SK-N-SH (cell line): Measurements from ENCODE around the gene LONRF2. TPM values are rescaled to one million over a fixed set of nuclear protein-coding genes. Genes with fewer than 3 reads are reported as not detected.
A peak's percentile ranks its signal among the peaks of the same experiment; 100 is the strongest.

Experiments
- CTCF ChIA-PET: fragments of 300-600, 350-600 bp; formaldehyde crosslinking; extraction: SDS; loops from one replicate; lab custom pipeline; 2021; lab: Yijun Ruan, JAX
- POLR2A ChIA-PET: fragments of 350-600 bp; sonication (Branson Sonifier 250); formaldehyde crosslinking; extraction: SDS; loops from one replicate; lab custom pipeline; 2020; ENCODE audit warnings: antibody characterized with exemption, inconsistent platforms; lab: Yijun Ruan, JAX
- DNase-seq: peaks from one replicate; pipeline ENCODE4 v3.0.0; 2012
- H2AFZ ChIP-seq: fragments of 200-600 bp; sonication (generic); 2 replicates; pipeline ENCODE4 v1.8.1; 2016; ENCODE audit warnings: antibody characterized with exemption, mild to moderate bottlenecking, low read depth
- H3F3A ChIP-seq: fragments of 200-600 bp; sonication (generic); replicated peaks from 2 replicates; pipeline ENCODE3; 2016; ENCODE audit warnings: antibody characterized with exemption, mild to moderate bottlenecking; ENCODE audit not compliant: insufficient read depth
- H3K27ac ChIP-seq, 2 experiments: fragments of 200-500 bp in 1 of 2; fragments of 200-600 bp in 1 of 2; sonication (Bioruptor generic) in 1 of 2; sonication (generic), shearing (Covaris generic) in 1 of 2; 2 replicates each; pipeline versions ENCODE4 v1.5.1 to v1.6.1; 2014 to 2016; ENCODE audit warnings: low read depth in 2 of 2, inconsistent platforms in 1 of 2, low read length in 1 of 2, mild to moderate bottlenecking in 1 of 2, mixed read lengths in 1 of 2
- H3K27me3 ChIP-seq: fragments of 200-600 bp; sonication (generic), shearing (Covaris generic); 2 replicates; pipeline ENCODE4 v1.6.1; 2016; ENCODE audit warnings: mixed run types; ENCODE audit not compliant: insufficient read depth
- H3K36me3 ChIP-seq, 2 experiments: fragments of 200-500 bp in 1 of 2; fragments of 200-600 bp in 1 of 2; sonication (Bioruptor generic) in 1 of 2; sonication (generic) in 1 of 2; replicated peaks in 1 of 2; 2 replicates each; pipeline versions ENCODE3 to v1.5.1; 2014 to 2016; ENCODE audit warnings: low read length in 1 of 2, mild to moderate bottlenecking in 1 of 2; ENCODE audit not compliant: insufficient read depth in 2 of 2, control insufficient read depth in 1 of 2
- H3K4me1 ChIP-seq, 2 experiments: fragments of 200-500 bp in 1 of 2; fragments of 200-600 bp in 1 of 2; sonication (Bioruptor generic) in 1 of 2; sonication (generic), shearing (Covaris generic) in 1 of 2; 2 replicates each; pipeline versions ENCODE4 v1.5.1 to v1.6.1; 2014 to 2016; ENCODE audit warnings: low read depth in 1 of 2, low read length in 1 of 2, mixed run types in 1 of 2; ENCODE audit not compliant: insufficient read depth in 2 of 2, control insufficient read depth in 1 of 2
- H3K4me2 ChIP-seq: fragments of 200-600 bp; sonication (generic), shearing (Covaris generic); 2 replicates; pipeline ENCODE4 v1.6.1; 2017; ENCODE audit warnings: mixed run types
- H3K4me3 ChIP-seq, 2 experiments: fragments of 200-500 bp in 1 of 2; fragments of 200-600 bp in 1 of 2; sonication (Bioruptor generic) in 1 of 2; sonication (generic), shearing (Covaris generic) in 1 of 2; 2 replicates each; pipeline versions ENCODE4 v1.5.1 to v1.8.1; 2014 to 2016; ENCODE audit warnings: low read depth in 2 of 2, inconsistent platforms in 1 of 2, low read length in 1 of 2, mild to moderate bottlenecking in 1 of 2, mixed read lengths in 1 of 2, moderate library complexity in 1 of 2
- H3K79me2 ChIP-seq: fragments of 200-600 bp; sonication (generic); 2 replicates; pipeline ENCODE4 v1.8.1; 2017; ENCODE audit warnings: mild to moderate bottlenecking; ENCODE audit not compliant: insufficient read depth
- H3K9ac ChIP-seq: fragments of 200-600 bp; sonication (generic); 2 replicates; pipeline ENCODE4 v1.6.1; 2017; ENCODE audit warnings: mixed run types
- H3K9me2 ChIP-seq: fragments of 200-600 bp; sonication (generic); 2 replicates; pipeline ENCODE4 v1.6.1; 2017; ENCODE audit warnings: mixed run types
- H3K9me3 ChIP-seq: fragments of 200-600 bp; sonication (generic); 2 replicates; pipeline ENCODE4 v1.6.1; 2017; ENCODE audit warnings: mixed run types, mild to moderate bottlenecking, moderate library complexity
- H4K20me1 ChIP-seq: fragments of 200-600 bp; sonication (generic); 2 replicates; pipeline ENCODE4 v1.6.1; 2017; ENCODE audit warnings: mild to moderate bottlenecking, mixed run types; ENCODE audit not compliant: insufficient read depth
- CHD2 ChIP-seq: fragments of 150-350 bp; IDR thresholded peaks from 2 replicates; pipeline ENCODE4 v1.6.1; 2018; ENCODE audit warnings: low read length; ENCODE audit not compliant: partially characterized antibody
- ELF1 ChIP-seq: IDR thresholded peaks from 2 replicates; pipeline ENCODE4 v1.4.0; 2012
- EZH2phosphoT487 ChIP-seq: fragments of 200-600 bp; sonication (generic); IDR thresholded peaks from 2 replicates; pipeline ENCODE4 v1.6.1; 2017; ENCODE audit warnings: low read depth, mixed run types, mild to moderate bottlenecking, antibody characterized with exemption, moderate library complexity, borderline replicate concordance
- FOXJ3 ChIP-seq: sonication (generic); formaldehyde crosslinking; IDR thresholded peaks from 2 replicates; pipeline ENCODE4 v1.5.1; 2020; ENCODE audit warnings: mild to moderate bottlenecking, missing genetic modification reagents
- FOXM1 ChIP-seq: IDR thresholded peaks from 2 replicates; pipeline ENCODE4 v1.4.0; 2012; ENCODE audit warnings: low read depth, mild to moderate bottlenecking
- GABPA ChIP-seq: IDR thresholded peaks from 2 replicates; pipeline ENCODE4 v1.4.0; 2012; ENCODE audit warnings: low read depth, mild to moderate bottlenecking
- GATA2 ChIP-seq: sonication (generic); formaldehyde crosslinking; IDR thresholded peaks from 2 replicates; pipeline ENCODE4 v1.5.0; 2020; ENCODE audit warnings: mild to moderate bottlenecking, missing genetic modification reagents
- JUND ChIP-seq: IDR thresholded peaks from 2 replicates; pipeline ENCODE4 v1.4.0; 2012
- MEF2A ChIP-seq: IDR thresholded peaks from 2 replicates; pipeline ENCODE4 v1.4.0; 2012; ENCODE audit warnings: low read depth, borderline replicate concordance
- MXI1 ChIP-seq: IDR thresholded peaks from 2 replicates; pipeline ENCODE4 v1.6.1; 2012; ENCODE audit warnings: mild to moderate bottlenecking, low read depth, low read length, improper control_type of control experiment
- NFIC ChIP-seq: IDR thresholded peaks from 2 replicates; pipeline ENCODE4 v1.4.0; 2012; ENCODE audit warnings: borderline replicate concordance
- POLR2AphosphoS5 ChIP-seq: IDR thresholded peaks from 2 replicates; pipeline ENCODE4 v1.6.1; 2012; ENCODE audit warnings: low read depth, low read length
- RAD21 ChIP-seq: IDR thresholded peaks from 2 replicates; pipeline ENCODE4 v1.6.1; 2012; ENCODE audit warnings: mild to moderate bottlenecking, low read length
- RCOR1 ChIP-seq: fragments of 150-350 bp; IDR thresholded peaks from 2 replicates; pipeline ENCODE4 v1.6.1; 2017; ENCODE audit warnings: antibody characterized with exemption, low read length
- RFX5 ChIP-seq: IDR thresholded peaks from 2 replicates; pipeline ENCODE4 v1.6.1; 2012; ENCODE audit warnings: mild to moderate bottlenecking, improper control_type of control experiment, low read length
- TCF12 ChIP-seq: IDR thresholded peaks from 2 replicates; pipeline ENCODE4 v1.4.0; 2012
- TEAD4 ChIP-seq: IDR thresholded peaks from 2 replicates; pipeline ENCODE4 v1.4.0; 2012; ENCODE audit warnings: mild to moderate bottlenecking, borderline replicate concordance; ENCODE audit not compliant: insufficient read depth
- WGBS: methylation state at CpG from one replicate; pipeline ENCODE4 v1.1.6; 2017; ENCODE audit warnings: low lambda C conversion rate; 5-methylcytosine and 5-hydroxymethylcytosine counted together
- polyA plus RNA-seq, 3 experiments: library from polyadenylated mRNA; depleted of rRNA; stranded (reverse); fragments of >200 nt; gene quantifications; 2 replicates each; pipeline ENCODE4 v1.2.3, GENCODE V29; 2012
- TF ChIP-seq, protein P1 (sequence below): IDR thresholded peaks from 2 replicates; pipeline ENCODE4 v1.6.1; 2012; ENCODE audit warnings: mild to moderate bottlenecking, low read depth, low read length, moderate library complexity
- TF ChIP-seq, protein P2 (sequence below): fragments of 200-600 bp; sonication (generic); IDR thresholded peaks from 2 replicates; pipeline ENCODE4 v1.6.1; 2017; ENCODE audit warnings: antibody characterized with exemption, mild to moderate bottlenecking, moderate library complexity
- TF ChIP-seq, protein P3 (sequence below): fragments of 150-350 bp; IDR thresholded peaks from 2 replicates; pipeline ENCODE4 v1.6.1; 2016; ENCODE audit warnings: mild to moderate bottlenecking, low read depth, low read length
- TF ChIP-seq, protein P4 (sequence below): IDR thresholded peaks from 2 replicates; pipeline ENCODE4 v1.4.0; 2012; ENCODE audit warnings: low read depth, borderline replicate concordance
- TF ChIP-seq, protein P5 (sequence below): fragments of 150-350 bp; IDR thresholded peaks from 2 replicates; pipeline ENCODE4 v1.6.1; 2017; ENCODE audit warnings: antibody characterized with exemption, low read length, low read depth, borderline replicate concordance
- TF ChIP-seq, protein P6 (sequence below): IDR thresholded peaks from 2 replicates; pipeline ENCODE4; 2012
- TF ChIP-seq, protein P7 (sequence below): IDR thresholded peaks from 2 replicates; pipeline ENCODE4 v1.4.0; 2012; ENCODE audit warnings: low read depth

LONRF2 gene
- polyA plus RNA-seq, 1 of the 3 experiments (the other 2 are of a cell fraction), result 2.0 TPM

DNA sequence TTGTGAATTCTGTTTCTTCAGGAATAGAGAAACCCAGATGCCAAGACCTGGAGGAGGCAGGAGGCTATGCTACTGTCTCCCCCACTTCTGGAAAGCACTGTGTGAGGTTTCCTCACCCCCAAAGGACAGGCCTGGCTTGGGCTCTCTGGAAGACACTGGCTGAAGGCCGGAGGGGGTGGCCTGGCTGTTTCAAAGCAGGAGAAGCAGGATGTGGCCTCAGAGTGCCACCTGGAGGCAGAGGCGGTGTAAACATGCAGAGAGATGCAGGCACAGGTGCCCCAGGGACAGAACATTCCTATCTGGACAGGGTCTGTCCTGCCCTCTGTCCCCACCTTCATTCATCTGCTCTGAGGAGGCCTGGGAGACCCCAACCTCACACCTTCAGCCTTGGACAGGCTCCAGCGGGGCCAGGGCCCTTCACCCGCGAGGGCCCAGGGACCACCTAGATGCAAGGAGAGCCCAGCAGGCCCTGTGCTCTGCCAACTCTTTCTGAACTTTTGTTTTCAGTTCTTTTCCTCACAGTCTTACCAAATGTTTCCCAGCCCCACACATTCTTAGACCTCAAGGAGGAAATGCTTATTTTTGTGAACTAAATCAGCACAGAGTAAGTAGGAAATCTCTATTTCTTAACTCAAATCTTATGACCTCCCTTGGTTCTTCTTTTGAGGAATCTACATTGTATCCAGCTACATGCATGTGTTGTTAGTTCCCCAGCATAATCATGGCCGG lies 79.2 kb downstream of the LONRF2 start:
- POLR2A ChIA-PET, result no interaction called here
- H3K9ac ChIP-seq, result no peak overlapping the region
- CTCF ChIA-PET, result interaction anchor here (0.6 to 9.6 kb wide), 10 partner anchors 17 to 683 kb away, joined by 3 to 102 read pairs (median 5); no protein-coding TSS in a partner anchor
- DNase-seq, result peak; percentile 83
- no peaks in the 10 kb centered on the region for H3K9me2 ChIP-seq
- WGBS, result 25% methylated on average over 4 of the region's 6 CpGs
- no peaks in the 10 kb centered on the region for H3K36me3 ChIP-seq
- peaks cover 0 to 12% of the 10 kb centered on the region in 2 experiments; a peak in 1 of 4 replicates for H3K4me1 ChIP-seq
- no peak overlapping the region for H3K27ac ChIP-seq
- H3K79me2 ChIP-seq, result no peaks in the 10 kb centered on the region
- no peak overlapping the region for H3K4me2 ChIP-seq
- no peaks in the 10 kb centered on the region for H3K9me3 ChIP-seq
- no peaks in the 10 kb centered on the region for H4K20me1 ChIP-seq
- no peak overlapping the region for H2AFZ ChIP-seq
- H3K27me3 ChIP-seq, result no peaks in the 10 kb centered on the region
- no peaks in the 10 kb centered on the region for H3F3A ChIP-seq
- no peak overlapping the region; a peak in 1 of 4 replicates for H3K4me3 ChIP-seq
- TF ChIP-seq CHD2 (peak; percentile 48), MEF2A (no peak), GATA2 (no peak), FOXJ3 (CRISPR knock-in tag) (peak; percentile 74), TCF12 (no peak), FOXM1 (no peak), JUND (no peak), MXI1 (no peak; the same call in 1 of the 2 replicates), RCOR1 (no peak), ELF1 (no peak), EZH2phosphoT487 (no peak), NFIC (no peak), RFX5 (no peak), RAD21 (peak; percentile 97), GABPA (no peak), POLR2AphosphoS5 (no peak), TEAD4 (no peak)
- TF ChIP-seq, protein P1, sequence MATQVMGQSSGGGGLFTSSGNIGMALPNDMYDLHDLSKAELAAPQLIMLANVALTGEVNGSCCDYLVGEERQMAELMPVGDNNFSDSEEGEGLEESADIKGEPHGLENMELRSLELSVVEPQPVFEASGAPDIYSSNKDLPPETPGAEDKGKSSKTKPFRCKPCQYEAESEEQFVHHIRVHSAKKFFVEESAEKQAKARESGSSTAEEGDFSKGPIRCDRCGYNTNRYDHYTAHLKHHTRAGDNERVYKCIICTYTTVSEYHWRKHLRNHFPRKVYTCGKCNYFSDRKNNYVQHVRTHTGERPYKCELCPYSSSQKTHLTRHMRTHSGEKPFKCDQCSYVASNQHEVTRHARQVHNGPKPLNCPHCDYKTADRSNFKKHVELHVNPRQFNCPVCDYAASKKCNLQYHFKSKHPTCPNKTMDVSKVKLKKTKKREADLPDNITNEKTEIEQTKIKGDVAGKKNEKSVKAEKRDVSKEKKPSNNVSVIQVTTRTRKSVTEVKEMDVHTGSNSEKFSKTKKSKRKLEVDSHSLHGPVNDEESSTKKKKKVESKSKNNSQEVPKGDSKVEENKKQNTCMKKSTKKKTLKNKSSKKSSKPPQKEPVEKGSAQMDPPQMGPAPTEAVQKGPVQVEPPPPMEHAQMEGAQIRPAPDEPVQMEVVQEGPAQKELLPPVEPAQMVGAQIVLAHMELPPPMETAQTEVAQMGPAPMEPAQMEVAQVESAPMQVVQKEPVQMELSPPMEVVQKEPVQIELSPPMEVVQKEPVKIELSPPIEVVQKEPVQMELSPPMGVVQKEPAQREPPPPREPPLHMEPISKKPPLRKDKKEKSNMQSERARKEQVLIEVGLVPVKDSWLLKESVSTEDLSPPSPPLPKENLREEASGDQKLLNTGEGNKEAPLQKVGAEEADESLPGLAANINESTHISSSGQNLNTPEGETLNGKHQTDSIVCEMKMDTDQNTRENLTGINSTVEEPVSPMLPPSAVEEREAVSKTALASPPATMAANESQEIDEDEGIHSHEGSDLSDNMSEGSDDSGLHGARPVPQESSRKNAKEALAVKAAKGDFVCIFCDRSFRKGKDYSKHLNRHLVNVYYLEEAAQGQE, result no peak
- TF ChIP-seq, protein P2, sequence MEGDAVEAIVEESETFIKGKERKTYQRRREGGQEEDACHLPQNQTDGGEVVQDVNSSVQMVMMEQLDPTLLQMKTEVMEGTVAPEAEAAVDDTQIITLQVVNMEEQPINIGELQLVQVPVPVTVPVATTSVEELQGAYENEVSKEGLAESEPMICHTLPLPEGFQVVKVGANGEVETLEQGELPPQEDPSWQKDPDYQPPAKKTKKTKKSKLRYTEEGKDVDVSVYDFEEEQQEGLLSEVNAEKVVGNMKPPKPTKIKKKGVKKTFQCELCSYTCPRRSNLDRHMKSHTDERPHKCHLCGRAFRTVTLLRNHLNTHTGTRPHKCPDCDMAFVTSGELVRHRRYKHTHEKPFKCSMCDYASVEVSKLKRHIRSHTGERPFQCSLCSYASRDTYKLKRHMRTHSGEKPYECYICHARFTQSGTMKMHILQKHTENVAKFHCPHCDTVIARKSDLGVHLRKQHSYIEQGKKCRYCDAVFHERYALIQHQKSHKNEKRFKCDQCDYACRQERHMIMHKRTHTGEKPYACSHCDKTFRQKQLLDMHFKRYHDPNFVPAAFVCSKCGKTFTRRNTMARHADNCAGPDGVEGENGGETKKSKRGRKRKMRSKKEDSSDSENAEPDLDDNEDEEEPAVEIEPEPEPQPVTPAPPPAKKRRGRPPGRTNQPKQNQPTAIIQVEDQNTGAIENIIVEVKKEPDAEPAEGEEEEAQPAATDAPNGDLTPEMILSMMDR, result peak; percentile 74
- TF ChIP-seq, protein P3, sequence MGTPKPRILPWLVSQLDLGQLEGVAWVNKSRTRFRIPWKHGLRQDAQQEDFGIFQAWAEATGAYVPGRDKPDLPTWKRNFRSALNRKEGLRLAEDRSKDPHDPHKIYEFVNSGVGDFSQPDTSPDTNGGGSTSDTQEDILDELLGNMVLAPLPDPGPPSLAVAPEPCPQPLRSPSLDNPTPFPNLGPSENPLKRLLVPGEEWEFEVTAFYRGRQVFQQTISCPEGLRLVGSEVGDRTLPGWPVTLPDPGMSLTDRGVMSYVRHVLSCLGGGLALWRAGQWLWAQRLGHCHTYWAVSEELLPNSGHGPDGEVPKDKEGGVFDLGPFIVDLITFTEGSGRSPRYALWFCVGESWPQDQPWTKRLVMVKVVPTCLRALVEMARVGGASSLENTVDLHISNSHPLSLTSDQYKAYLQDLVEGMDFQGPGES, result no peak
- TF ChIP-seq, protein P4, sequence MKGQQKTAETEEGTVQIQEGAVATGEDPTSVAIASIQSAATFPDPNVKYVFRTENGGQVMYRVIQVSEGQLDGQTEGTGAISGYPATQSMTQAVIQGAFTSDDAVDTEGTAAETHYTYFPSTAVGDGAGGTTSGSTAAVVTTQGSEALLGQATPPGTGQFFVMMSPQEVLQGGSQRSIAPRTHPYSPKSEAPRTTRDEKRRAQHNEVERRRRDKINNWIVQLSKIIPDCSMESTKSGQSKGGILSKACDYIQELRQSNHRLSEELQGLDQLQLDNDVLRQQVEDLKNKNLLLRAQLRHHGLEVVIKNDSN, result no peak
- TF ChIP-seq, protein P5, sequence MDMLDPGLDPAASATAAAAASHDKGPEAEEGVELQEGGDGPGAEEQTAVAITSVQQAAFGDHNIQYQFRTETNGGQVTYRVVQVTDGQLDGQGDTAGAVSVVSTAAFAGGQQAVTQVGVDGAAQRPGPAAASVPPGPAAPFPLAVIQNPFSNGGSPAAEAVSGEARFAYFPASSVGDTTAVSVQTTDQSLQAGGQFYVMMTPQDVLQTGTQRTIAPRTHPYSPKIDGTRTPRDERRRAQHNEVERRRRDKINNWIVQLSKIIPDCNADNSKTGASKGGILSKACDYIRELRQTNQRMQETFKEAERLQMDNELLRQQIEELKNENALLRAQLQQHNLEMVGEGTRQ, result no peak
- TF ChIP-seq, protein P6, sequence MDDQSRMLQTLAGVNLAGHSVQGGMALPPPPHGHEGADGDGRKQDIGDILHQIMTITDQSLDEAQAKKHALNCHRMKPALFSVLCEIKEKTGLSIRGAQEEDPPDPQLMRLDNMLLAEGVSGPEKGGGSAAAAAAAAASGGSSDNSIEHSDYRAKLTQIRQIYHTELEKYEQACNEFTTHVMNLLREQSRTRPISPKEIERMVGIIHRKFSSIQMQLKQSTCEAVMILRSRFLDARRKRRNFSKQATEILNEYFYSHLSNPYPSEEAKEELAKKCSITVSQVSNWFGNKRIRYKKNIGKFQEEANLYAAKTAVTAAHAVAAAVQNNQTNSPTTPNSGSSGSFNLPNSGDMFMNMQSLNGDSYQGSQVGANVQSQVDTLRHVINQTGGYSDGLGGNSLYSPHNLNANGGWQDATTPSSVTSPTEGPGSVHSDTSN, result no peak
- TF ChIP-seq, protein P7, sequence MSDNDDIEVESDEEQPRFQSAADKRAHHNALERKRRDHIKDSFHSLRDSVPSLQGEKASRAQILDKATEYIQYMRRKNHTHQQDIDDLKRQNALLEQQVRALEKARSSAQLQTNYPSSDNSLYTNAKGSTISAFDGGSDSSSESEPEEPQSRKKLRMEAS, result no peak
